OCI-LY1 (cell line): Measurements from ENCODE around the gene TIMM29.

ENCODE experiments used
- EZH2 ChIP-seq: fragments of 200-600 bp; sonication (generic), shearing (Covaris generic); IDR thresholded peaks from 2 replicates; pipeline ENCODE4 v1.8.0; 2017; ENCODE audit warnings: borderline replicate concordance, mixed run types, mild to moderate bottlenecking, antibody characterized with exemption, low read length, moderate library complexity, mixed read lengths
- TF ChIP-seq, protein P1 (sequence below): fragments of 200-600 bp; sonication (generic), shearing (Covaris generic); IDR thresholded peaks from 2 replicates; pipeline ENCODE4 v1.5.1; 2017; ENCODE audit warnings: mild to moderate bottlenecking, antibody characterized with exemption, low read length, moderate library complexity, mixed read lengths

DNA sequence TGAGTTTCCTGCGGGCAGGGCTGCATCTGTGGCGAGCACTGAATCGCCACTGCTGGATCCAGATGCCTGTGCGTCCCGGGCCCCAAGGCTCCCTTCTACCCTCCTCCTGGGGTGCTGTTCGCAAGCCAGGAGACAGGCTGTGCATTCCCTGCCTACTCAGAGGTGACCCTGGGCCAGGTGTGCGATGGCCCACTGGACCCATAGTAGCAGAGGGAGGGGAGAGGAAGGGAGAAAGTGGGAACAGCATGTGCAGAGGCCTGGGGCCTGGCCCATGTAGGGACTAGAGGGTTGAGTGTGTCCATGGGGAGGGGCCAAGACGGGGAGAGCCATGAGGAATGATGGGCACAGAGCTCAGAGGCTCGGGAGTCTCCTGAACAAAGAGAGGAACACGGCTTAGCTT is 30.0 kb upstream of the TIMM29 start:
- TF ChIP-seq, protein P1, sequence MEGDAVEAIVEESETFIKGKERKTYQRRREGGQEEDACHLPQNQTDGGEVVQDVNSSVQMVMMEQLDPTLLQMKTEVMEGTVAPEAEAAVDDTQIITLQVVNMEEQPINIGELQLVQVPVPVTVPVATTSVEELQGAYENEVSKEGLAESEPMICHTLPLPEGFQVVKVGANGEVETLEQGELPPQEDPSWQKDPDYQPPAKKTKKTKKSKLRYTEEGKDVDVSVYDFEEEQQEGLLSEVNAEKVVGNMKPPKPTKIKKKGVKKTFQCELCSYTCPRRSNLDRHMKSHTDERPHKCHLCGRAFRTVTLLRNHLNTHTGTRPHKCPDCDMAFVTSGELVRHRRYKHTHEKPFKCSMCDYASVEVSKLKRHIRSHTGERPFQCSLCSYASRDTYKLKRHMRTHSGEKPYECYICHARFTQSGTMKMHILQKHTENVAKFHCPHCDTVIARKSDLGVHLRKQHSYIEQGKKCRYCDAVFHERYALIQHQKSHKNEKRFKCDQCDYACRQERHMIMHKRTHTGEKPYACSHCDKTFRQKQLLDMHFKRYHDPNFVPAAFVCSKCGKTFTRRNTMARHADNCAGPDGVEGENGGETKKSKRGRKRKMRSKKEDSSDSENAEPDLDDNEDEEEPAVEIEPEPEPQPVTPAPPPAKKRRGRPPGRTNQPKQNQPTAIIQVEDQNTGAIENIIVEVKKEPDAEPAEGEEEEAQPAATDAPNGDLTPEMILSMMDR = no peak
- no peak for TF ChIP-seq EZH2
